Naive thymus-derived CD8-positive, alpha-beta T cell (primary cell): ENCODE data around the gene RAI14. TPM values are rescaled to one million over a fixed set of nuclear protein-coding genes. Genes with fewer than 3 reads are reported as not detected.

ENCODE experiments used
- ATAC-seq, 2 donors: fragments of 150-1000 bp; cut with Tn5 transposase in 1 of 2; sonication (Bioruptor Pico), chemical (Tn5 transposase) in 1 of 2; 1 replicate in 1 of 2; 2 replicates in 1 of 2; pipeline ENCODE4 v1.10.0; 2021; ENCODE audit warnings: mild to moderate bottlenecking in 2 of 2, moderate library complexity in 2 of 2
- POLR2A ChIA-PET: fragments of 350-600 bp; sonication (Branson Sonifier 250); formaldehyde crosslinking; loops from one replicate; lab custom pipeline; 2021; ENCODE audit warnings: antibody characterized with exemption; lab: Charles Lee
- DNase-seq, 10 donors: peaks; one replicate each; pipeline versions ENCODE4 v3.0.0 to v3.0.0-alpha.2; 2020 to 2022
- H3K27ac Mint-ChIP-seq, 10 donors: one replicate each; pipeline ENCODE4 v1.8.0; 2020 to 2022; ENCODE audit warnings: mild to moderate bottlenecking in 10 of 10, mixed read lengths in 10 of 10, moderate library complexity in 4 of 10, inconsistent platforms in 1 of 10
- H3K27me3 Mint-ChIP-seq, 5 donors: one replicate each; pipeline ENCODE4 v1.8.0; 2021 to 2022; ENCODE audit warnings: mixed read lengths in 5 of 5
- H3K36me3 Mint-ChIP-seq, 3 donors: one replicate each; pipeline ENCODE4 v1.8.0; 2020 to 2022; ENCODE audit warnings: mixed read lengths in 3 of 3, mild to moderate bottlenecking in 2 of 3, inconsistent platforms in 1 of 3
- H3K4me1 Mint-ChIP-seq, 4 donors: one replicate each; pipeline ENCODE4 v1.8.0; 2021 to 2022; ENCODE audit warnings: mixed read lengths in 4 of 4
- H3K4me3 Mint-ChIP-seq, 10 donors: one replicate each; pipeline ENCODE4 v1.8.0; 2020 to 2022; ENCODE audit warnings: mild to moderate bottlenecking in 10 of 10, mixed read lengths in 10 of 10, moderate library complexity in 6 of 10, inconsistent platforms in 1 of 10
- H3K9me3 Mint-ChIP-seq, 9 donors: one replicate each; pipeline ENCODE4 v1.8.0; 2020 to 2022; ENCODE audit warnings: mixed read lengths in 9 of 9, mild to moderate bottlenecking in 3 of 9, inconsistent platforms in 1 of 9, moderate library complexity in 1 of 9
- polyA plus RNA-seq, 3 donors: library from polyadenylated mRNA; unstranded; fragments of 300-500 nt; fragmentation: Illumina TruSeq; gene quantifications; one replicate each; pipeline ENCODE4 v1.2.3, GENCODE V29; 2021
- total RNA-seq, 8 experiments: library from RNA in 2 of 8; stranded (reverse) in 2 of 8; gene quantifications; one replicate each; pipeline ENCODE4 v1.2.3 and lab custom pipeline; 2021 to 2026

Gene RAI14
- total and polyA plus RNA-seq, 5 experiments from 2014 or later = not detected

DNA sequence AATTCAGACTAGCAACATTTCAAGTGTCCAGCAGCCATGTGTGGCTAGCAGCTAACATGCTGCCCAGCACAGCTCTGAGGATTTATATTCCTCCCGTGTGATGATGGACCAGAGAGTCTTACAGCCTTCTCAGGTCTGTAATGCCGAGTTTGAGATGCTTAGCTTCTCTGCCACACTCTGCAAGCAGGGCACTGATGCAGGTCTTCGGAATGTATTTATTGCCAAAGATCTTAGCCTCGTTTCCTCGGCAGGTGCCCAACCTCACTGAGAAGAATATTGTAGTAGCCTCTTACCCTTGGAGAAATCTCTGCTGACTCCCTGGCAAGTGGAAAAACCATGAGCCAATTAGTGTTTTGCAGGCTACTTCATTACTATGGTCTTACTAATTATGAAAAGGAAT, 3.7 kb upstream of the RAI14 start:
- DNase-seq (no peak), ATAC-seq (no peak)
- peaks cover 0 to 8% (median 3%) of the 10 kb centered on the region in 3 donors for H3K36me3 Mint-ChIP-seq
- POLR2A ChIA-PET = no interaction called here
- H3K27me3 Mint-ChIP-seq = peaks cover 13 to 36% (median 16%) of the 10 kb centered on the region in 5 donors
- peaks cover 0 to 3% (median 0%) of the 10 kb centered on the region in 9 donors for H3K9me3 Mint-ChIP-seq
- no peak overlapping the region for H3K27ac Mint-ChIP-seq
- peaks cover 12 to 21% (median 15%) of the 10 kb centered on the region in 4 donors for H3K4me1 Mint-ChIP-seq
- H3K4me3 Mint-ChIP-seq = no peak overlapping the region

DNA sequence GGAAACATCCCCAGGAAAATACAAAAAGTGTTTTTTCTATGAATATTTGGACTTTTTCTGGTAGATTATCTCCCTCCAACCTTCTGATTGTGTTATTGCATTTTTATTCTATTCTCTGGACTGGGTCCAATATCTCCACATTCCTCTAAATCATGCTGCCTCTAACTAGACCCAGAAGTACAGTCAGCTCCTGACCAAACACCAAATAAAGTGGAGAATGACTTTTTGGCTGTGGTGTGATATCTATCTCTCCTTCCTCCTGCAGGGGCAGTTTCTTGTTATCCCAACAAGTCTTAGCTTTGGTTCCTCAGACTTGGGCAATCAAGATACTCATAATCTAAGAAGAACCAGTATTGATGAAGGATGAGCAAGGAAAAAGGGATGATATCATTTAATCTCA, 3.2 kb upstream of the RAI14 start:
- H3K36me3 Mint-ChIP-seq = peaks cover 0 to 8% (median 3%) of the 10 kb centered on the region in 3 donors
- H3K27ac Mint-ChIP-seq = no peak overlapping the region
- H3K4me3 Mint-ChIP-seq = no peak overlapping the region
- peaks cover 0 to 6% (median 0%) of the 10 kb centered on the region in 9 donors for H3K9me3 Mint-ChIP-seq
- peaks cover 17 to 41% (median 19%) of the 10 kb centered on the region in 5 donors for H3K27me3 Mint-ChIP-seq
- ATAC-seq (no peak), DNase-seq (no peak)
- H3K4me1 Mint-ChIP-seq = peaks cover 17 to 26% (median 19%) of the 10 kb centered on the region in 4 donors
- POLR2A ChIA-PET = no interaction called here

DNA sequence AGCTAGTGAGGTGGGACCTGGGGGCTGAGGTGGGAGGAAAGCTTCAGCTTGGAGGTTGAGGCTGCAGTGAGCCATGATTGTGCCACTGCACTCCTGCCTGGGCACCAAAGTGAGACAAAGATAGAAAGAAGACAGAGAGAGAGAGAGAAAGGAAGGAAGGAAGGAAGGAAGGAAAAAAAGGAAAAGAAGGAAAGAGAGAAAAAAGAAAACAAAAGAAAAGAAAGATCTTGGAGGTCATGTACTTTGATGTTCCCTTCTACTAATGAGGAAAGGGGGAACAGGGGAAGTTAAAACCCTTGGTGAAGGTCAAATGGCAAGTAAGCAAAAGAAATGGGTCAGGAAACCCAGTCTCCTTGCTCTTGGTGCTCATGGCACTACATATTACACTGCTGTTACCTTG, 2.4 kb upstream of the RAI14 start:
- Mint-ChIP-seq H3K4me1 (peaks cover 18 to 28% (median 21%) of the 10 kb centered on the region in 4 donors), H3K4me3 (peak overlapping the region in 2 of 10 donors; percentile 31 to 41), H3K36me3 (peaks cover 0 to 8% (median 3%) of the 10 kb centered on the region in 3 donors), H3K27me3 (peaks cover 13 to 41% (median 20%) of the 10 kb centered on the region in 5 donors), H3K27ac (no peak overlapping the region), H3K9me3 (peaks cover 0 to 6% (median 0%) of the 10 kb centered on the region in 9 donors)
- ATAC-seq = no peak
- POLR2A ChIA-PET = no interaction called here
- no peak for DNase-seq

DNA sequence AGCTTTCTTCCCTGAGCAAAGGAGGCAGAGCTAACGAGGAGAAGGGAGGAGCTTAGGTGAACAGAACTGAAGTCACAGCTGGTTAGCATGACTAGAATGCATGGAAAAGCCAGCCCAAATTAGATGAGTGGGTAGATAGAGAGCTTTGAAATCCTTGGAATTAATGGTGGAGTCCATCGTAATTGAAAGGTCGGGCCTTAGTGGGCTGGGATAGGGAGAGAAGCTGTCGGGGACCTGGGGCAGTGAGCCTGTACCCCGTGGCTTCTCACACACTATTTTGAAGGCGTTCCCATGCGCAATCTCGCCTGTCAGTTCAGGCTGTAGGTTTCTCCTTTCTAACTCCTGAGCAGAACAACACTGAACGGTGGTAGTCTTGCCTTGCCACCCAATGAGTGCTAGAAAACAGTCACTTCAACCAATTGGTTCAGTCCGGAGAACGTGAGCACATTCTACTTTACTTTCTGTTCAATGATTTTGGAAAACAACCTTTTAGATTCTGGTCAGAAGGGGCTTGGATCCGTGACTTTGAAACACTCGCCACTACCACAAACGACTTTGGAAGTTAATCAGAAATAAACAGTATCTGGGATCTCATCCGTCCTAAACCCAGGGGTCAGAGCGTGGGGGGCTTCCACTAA, 655 bp upstream of the RAI14 start:
- peak; percentile 79 to 83 for ATAC-seq
- Mint-ChIP-seq H3K4me1 (peaks cover 18 to 28% (median 22%) of the 10 kb centered on the region in 4 donors), H3K9me3 (peaks cover 0 to 6% (median 0%) of the 10 kb centered on the region in 9 donors), H3K27ac (peak overlapping the region in 9 of 10 donors; percentile 4 to 90 (median 78)), H3K36me3 (peaks cover under 1 to 8% (median 3%) of the 10 kb centered on the region in 3 donors), H3K27me3 (peaks cover 14 to 50% (median 25%) of the 10 kb centered on the region in 5 donors), H3K4me3 (peak overlapping the region; percentile 84 to 97 (median 91))
- POLR2A ChIA-PET = no interaction called here
- DNase-seq = peak in 2 of 10 donors; percentile 18 to 19

DNA sequence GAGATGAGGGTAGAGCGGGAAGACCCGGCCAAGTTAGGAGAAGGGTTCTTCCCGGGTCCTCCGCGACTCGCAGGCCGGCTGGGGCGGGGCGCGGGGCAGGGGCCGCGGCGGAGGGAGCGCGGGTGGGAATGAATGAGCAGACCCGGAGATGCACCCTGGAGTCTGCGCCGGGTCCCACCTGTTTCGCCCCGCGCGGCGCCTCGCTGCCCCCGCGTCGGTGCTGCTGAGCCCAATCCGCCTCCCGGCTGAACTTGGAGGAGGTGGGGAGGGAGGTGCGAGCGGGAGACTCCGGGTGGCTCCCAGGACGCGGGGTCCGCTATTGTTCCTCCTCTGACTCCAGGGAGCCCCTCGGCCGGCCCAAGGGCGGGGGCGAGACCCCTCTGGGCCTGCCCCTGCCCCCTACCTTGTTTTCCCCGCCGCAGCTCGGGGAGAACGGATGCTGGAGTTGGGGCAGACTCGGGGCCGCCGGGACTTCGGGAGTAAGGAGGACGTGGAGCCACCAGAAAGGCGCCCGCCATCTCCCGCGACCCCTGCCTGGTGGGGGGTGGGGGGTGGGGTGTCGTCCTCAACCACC, 659 bp downstream of the RAI14 start:
- POLR2A ChIA-PET = no interaction called here
- peak in 1 of 10 donors; percentile 1 for DNase-seq
- H3K27me3 Mint-ChIP-seq = peaks cover 18 to 61% (median 38%) of the 10 kb centered on the region in 5 donors
- H3K9me3 Mint-ChIP-seq = peaks cover 0 to 6% (median 0%) of the 10 kb centered on the region in 9 donors
- peaks cover 18 to 28% (median 22%) of the 10 kb centered on the region in 4 donors for H3K4me1 Mint-ChIP-seq
- H3K4me3 Mint-ChIP-seq = peak overlapping the region; percentile 29 to 96 (median 76)
- no peak for ATAC-seq
- peaks cover 2 to 8% (median 3%) of the 10 kb centered on the region in 3 donors for H3K36me3 Mint-ChIP-seq
- H3K27ac Mint-ChIP-seq = no peak overlapping the region

DNA sequence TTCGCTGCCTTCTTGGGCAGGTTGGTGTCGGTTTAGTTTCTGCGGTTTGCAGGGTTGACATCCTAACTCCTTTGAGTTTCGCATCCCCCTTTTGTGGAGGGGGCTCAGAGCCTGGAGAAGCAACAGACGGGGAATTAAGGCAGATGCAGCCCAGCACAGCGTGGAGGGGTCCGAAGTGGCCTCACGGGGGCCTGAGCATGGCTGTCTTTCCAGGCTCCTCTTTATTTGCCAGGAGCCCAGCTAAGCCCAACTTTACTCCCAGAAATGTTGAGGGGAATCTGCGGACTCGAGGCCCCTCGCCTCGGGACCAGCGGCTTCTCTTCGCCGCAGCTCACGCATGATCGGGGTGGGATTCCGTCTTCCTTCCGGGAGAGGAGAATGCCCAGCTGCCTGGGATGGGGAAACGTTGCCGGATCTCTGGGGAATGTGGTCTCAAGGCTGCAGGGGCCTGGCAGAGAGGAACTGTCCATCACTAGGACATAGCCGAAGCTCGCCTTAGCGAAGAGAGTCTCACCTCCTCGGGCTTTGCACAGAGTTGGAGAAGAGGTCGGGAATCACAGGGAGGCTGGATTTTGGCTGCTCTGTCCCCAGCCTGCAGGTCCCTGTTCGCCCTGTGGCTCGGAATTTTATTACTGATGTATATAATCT, 1.3 kb downstream of the RAI14 start:
- Mint-ChIP-seq H3K27me3 (peaks cover 20 to 64% (median 40%) of the 10 kb centered on the region in 5 donors), H3K4me3 (peak overlapping the region; percentile 62 to 96 (median 77)), H3K9me3 (peaks cover 0 to 8% (median 0%) of the 10 kb centered on the region in 9 donors), H3K4me1 (peaks cover 18 to 28% (median 22%) of the 10 kb centered on the region in 4 donors), H3K36me3 (peaks cover 2 to 8% (median 3%) of the 10 kb centered on the region in 3 donors), H3K27ac (peak overlapping the region in 4 of 10 donors; percentile 3 to 61 (median 22))
- DNase-seq = no peak
- no peak for ATAC-seq
- POLR2A ChIA-PET = no interaction called here

DNA sequence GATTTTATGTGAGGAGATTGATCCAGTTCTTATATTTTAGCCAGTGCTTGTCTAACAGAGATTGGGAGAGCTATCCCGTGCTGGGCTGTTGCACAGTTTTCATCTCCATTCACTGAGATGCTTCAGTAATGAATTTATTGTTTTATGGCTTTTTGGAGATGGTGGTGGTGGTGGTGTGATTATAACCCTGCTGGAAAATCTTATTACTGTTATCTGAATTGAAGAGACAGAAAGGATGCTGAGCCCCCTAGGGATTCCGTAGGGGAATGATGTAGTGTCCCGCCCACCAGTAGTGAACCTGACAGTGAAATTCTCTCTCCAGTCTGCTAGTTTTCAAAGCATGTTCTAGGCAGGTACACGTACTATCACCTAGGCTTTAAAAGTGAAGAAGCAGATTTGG, 1.9 kb downstream of the RAI14 start:
- peaks cover 2 to 8% (median 3%) of the 10 kb centered on the region in 3 donors for H3K36me3 Mint-ChIP-seq
- peaks cover 0 to 8% (median 0%) of the 10 kb centered on the region in 9 donors for H3K9me3 Mint-ChIP-seq
- no peak for DNase-seq
- POLR2A ChIA-PET = no interaction called here
- H3K27ac Mint-ChIP-seq = peak overlapping the region in 4 of 10 donors; percentile 3 to 61 (median 22)
- no peak for ATAC-seq
- peaks cover 18 to 28% (median 22%) of the 10 kb centered on the region in 4 donors for H3K4me1 Mint-ChIP-seq
- H3K4me3 Mint-ChIP-seq = peak overlapping the region; percentile 62 to 96 (median 77)
- H3K27me3 Mint-ChIP-seq = peaks cover 20 to 66% (median 40%) of the 10 kb centered on the region in 5 donors

DNA sequence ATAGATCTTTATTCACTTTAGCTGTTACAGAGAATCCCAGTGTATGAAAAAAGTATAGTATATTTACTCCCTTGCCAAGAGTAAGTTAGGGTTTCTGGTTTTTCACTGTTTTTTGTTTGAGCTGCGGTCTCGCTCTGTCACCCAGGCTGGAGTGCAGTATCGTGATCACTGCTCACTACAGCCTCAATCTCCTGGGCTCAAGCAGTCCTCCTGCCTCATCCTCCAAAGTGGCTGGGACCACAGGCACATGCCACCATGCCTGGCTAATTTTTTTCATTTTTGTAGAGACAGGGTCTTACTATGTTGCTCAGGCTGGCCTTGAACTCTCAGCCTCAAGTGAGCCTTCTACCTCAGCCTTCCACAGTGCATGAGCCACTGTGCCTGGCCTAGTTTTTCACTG, 3.0 kb downstream of the RAI14 start:
- DNase-seq (no peak), ATAC-seq (no peak)
- H3K4me1 Mint-ChIP-seq = peaks cover 18 to 28% (median 22%) of the 10 kb centered on the region in 4 donors
- peaks cover 24 to 67% (median 40%) of the 10 kb centered on the region in 5 donors for H3K27me3 Mint-ChIP-seq
- H3K9me3 Mint-ChIP-seq = peaks cover 0 to 8% (median 0%) of the 10 kb centered on the region in 9 donors
- peak overlapping the region in 1 of 10 donors; percentile 19 for H3K4me3 Mint-ChIP-seq
- peaks cover 2 to 8% (median 3%) of the 10 kb centered on the region in 3 donors for H3K36me3 Mint-ChIP-seq
- POLR2A ChIA-PET = no interaction called here
- H3K27ac Mint-ChIP-seq = no peak overlapping the region

DNA sequence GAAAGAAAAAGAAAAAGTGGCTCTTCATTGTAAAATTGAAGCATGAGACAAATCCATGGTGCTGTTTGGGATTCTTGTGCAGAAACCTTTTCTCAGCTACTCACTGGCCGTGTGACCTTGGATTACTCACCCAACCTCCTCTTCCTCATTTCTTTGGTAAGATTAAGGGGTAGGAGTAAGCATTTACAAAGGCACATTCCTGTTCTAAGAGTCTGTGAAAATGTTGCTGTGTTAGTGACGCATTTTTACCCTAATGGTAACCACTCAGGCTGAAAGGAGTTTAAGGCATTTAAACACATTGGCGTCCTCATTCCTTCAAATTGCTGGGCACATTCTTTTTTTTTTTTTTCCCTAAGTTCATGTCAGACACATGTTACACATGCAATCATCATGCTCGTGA, 4.3 kb downstream of the RAI14 start:
- POLR2A ChIA-PET = no interaction called here
- Mint-ChIP-seq H3K9me3 (peaks cover 0 to 8% (median 2%) of the 10 kb centered on the region in 9 donors), H3K4me3 (peak overlapping the region in 2 of 10 donors; percentile 33 to 60), H3K27ac (no peak overlapping the region), H3K4me1 (peaks cover 10 to 18% (median 16%) of the 10 kb centered on the region in 4 donors), H3K27me3 (peaks cover 24 to 58% (median 40%) of the 10 kb centered on the region in 5 donors), H3K36me3 (peaks cover 2 to 4% (median 3%) of the 10 kb centered on the region in 3 donors)
- no peak for ATAC-seq
- no peak for DNase-seq

DNA sequence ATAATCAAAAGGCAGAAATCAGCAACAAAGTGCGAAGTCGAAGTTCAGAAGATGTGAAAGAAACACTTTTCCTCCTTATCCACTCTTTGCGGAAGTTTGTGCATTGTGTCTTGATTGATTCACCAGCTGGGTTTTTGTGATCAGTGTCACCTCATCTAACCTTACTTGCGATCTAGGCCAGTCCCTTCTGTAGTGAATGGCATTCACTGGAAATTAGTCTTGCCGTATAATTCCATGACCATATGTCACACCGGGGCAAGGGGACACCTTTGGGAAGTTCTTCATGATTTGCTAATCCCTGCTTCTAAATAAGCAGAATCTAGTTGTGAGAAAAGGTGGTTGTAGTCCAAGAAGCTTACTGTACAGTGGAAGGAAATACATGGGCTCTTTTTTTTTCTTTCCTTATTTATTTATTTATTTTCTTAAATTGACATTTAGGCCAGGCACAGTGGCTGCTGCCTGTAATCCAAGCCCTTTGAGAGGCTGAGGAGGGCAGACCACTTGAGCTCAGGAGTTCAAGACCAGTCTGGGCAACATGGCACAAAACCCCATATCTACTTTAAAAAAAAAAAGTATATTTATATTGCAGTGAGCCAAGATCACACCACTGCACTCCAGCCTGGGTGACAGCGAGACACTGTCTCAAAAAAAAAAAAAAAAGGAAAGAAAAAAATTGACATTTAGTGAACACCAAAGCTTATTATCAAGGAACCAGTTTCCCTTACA, 7.8 kb downstream of the RAI14 start:
- POLR2A ChIA-PET = no interaction called here
- Mint-ChIP-seq H3K4me1 (no peaks in the 10 kb centered on the region), H3K9me3 (peaks cover 0 to 4% (median 2%) of the 10 kb centered on the region in 9 donors), H3K36me3 (peaks cover 0 to 2% (median 0%) of the 10 kb centered on the region in 3 donors), H3K27me3 (peaks cover 11 to 40% (median 24%) of the 10 kb centered on the region in 5 donors), H3K4me3 (no peak overlapping the region), H3K27ac (no peak overlapping the region)
- no peak for ATAC-seq
- no peak for DNase-seq

DNA sequence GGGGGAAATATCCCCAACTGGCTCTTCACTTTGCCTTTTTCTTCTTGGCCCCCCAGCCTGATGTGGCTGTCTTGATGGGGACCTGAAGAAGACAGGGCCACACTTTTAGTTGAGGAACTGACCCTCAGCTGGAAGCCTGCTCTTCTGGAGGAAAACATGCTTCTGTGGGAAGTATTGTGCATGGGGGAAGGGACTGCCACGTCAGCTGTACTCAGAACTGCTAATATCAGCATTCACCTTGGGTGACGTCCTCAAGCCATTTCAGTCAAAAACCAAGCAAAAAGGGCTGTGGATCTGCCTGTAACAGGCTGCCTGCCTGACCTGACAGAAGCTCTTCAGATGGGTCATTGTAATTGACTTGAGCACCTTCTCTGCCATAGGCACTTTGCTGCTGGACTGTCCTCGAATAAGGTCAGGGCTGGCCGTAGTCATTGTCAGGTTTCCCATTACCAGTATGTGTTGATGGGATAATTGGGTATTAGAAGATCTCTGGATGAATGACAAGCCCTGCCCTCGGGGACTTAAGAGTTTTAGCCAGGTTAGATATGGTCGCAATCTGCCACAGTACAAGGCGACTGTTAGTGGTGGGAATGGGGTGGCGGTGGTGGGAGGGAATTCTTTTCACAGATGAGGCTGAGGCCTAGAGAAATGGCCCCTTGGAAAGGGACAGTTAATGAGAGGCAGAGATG, 10.4 kb downstream of the RAI14 start:
- no peak for ATAC-seq
- POLR2A ChIA-PET = no interaction called here
- no peak overlapping the region for H3K27ac Mint-ChIP-seq
- peaks cover 5 to 21% (median 13%) of the 10 kb centered on the region in 5 donors for H3K27me3 Mint-ChIP-seq
- no peak for DNase-seq
- H3K36me3 Mint-ChIP-seq = no peaks in the 10 kb centered on the region
- H3K4me3 Mint-ChIP-seq = no peak overlapping the region
- H3K9me3 Mint-ChIP-seq = peaks cover 0 to 4% (median 2%) of the 10 kb centered on the region in 9 donors
- H3K4me1 Mint-ChIP-seq = no peaks in the 10 kb centered on the region
